Measurements from ENCODE around the gene INSM2.

Gene INSM2, protein sequence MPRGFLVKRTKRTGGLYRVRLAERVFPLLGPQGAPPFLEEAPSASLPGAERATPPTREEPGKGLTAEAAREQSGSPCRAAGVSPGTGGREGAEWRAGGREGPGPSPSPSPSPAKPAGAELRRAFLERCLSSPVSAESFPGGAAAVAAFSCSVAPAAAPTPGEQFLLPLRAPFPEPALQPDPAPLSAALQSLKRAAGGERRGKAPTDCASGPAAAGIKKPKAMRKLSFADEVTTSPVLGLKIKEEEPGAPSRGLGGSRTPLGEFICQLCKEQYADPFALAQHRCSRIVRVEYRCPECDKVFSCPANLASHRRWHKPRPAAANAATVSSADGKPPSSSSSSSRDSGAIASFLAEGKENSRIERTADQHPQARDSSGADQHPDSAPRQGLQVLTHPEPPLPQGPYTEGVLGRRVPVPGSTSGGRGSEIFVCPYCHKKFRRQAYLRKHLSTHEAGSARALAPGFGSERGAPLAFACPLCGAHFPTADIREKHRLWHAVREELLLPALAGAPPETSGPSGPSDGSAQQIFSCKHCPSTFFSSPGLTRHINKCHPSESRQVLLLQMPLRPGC

GRCh38 chr14:35533357-35534207 lies at the start of gene INSM2:
Gene INSM2, plus strand, starts transcription at chr14:35534164. Its CDS starts 89 bp downstream, at chr14:35534253.
- DNase-seq = peak; percentile 81 to 85

- DNase-seq = no peak
These were observed 41.4 kb upstream of the INSM2 start for GRCh38 chr14:35492569-35493014.

- no peak for DNase-seq
These were observed 38.7 kb upstream of the INSM2 start for GRCh38 chr14:35495278-35495677.

DNA sequence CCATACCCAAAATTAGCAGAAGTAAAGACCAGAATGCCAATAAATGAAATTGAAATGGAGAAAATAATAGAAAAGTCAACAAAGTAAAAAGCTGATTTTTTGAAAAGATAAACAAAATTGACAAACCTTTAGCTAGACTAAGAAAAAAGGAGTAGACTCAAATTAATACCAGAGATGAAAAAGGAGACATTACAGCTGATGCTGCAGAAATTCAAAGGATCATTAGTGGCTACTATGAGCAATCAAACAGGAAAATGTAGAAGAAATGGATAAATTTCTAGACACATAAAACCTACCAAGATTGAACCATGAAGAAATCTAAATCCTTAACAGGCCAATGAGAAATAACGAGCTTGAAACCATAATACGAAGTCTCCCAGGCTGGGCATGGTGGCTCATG lies 34.8 kb upstream of the INSM2 start:
- DNase-seq = no peak

GRCh38 chr14:35503646-35504045 lies 30.3 kb upstream of the INSM2 start:
- DNase-seq = no peak

GRCh38 chr14:35504260-35504659 lies 29.7 kb upstream of the INSM2 start:
- no peak for DNase-seq

GRCh38 chr14:35506461-35506860 lies 27.5 kb upstream of the INSM2 start:
- no peak for DNase-seq

DNA sequence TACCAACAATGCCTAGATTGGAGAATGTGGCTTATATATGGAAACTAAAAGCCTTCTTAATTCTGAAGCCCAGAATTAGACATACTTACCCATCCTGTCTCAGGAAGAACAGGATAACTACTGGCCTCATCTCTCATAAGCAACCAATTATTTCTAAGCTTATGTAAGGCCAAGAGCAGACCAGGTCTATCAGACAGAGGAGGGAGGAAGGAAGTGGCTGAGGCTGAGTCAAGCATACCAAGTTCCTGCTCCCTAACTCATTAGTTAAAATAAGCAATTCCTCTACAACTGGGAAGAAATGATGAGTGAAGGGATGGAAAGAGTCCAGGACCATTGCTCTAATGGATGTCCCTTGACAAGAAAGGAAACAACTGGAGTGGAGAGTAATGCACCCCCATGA lies 27.0 kb upstream of the INSM2 start:
- no peak for DNase-seq

DNA sequence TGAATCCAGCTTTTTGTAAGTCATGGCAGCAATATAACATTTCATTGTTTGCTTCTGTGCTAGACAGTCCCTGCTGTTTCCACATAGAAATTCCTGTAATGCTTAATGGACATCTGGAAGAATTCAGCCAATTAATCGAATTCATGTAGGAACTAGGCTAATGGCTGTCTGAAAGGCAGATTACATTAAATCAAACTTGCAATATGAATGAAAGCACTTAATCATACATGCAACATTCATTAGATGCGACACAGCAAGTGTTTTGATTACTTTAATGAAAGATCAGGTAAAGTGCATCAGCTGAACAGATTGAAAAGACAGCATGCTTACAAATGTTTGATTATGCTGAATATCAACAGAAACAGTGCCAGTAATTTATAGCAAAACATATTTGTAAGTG lies 24.1 kb upstream of the INSM2 start:
- DNase-seq = no peak

DNA sequence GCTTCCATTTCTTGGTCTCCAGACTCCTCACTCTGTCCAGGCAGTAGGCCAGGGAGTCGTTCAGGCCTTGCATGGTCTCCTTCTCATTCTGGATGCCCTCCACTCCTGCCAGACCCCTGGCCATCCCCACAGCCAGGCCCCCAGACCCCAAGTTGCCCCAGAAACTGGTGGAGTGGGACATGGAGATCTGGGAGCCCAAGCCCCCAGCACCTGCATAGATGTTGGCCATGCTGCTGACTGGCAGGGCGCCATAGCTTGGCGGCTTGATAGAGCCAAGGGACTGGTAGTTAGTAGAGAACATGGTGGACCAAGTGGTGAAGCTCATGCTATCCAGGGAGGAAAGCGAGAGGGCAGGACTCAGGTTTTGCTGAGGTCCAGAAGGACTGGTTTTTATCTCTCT lies 21.2 kb upstream of the INSM2 start:
- no peak for DNase-seq

GRCh38 chr14:35515916-35516315 lies 18.0 kb upstream of the INSM2 start:
- DNase-seq = no peak

DNA sequence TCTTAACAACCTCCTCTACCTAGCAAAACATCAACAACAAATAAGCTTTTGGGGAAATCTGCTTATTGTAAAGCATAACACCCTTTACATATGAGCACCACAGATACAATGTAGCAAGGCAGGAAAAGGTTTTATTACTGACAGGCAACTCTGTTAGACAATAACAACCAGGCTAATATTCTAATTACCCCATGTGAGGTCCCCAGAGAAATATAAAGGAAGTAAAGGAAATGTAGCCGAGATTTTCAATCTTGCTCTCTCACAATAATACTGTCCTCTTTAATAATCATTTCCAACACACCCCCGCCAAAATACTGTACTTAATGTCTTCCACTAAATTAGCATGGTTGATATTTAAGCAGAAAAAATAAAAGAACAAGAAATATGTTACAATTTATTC lies 14.0 kb upstream of the INSM2 start:
- DNase-seq = no peak

- DNase-seq = no peak
These were observed 8.3 kb upstream of the INSM2 start for GRCh38 chr14:35525695-35526094.

DNA sequence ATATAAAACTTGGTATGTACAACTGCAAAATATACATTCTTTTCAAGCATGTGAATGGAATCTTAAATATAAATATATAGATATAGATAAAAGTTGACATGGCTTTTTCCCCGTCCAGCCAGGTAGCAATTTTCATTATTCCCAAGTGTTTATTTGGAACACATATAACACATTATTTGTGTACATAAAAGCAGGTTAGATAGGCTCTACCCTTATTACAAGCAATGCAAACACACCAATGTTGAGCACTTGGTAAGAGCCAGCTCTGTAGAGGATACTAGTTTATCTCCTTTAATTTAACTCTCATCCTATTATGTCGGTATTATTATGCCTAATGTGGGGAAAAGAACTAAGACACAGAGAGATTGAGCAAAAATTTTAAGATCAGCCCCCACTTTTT lies 7.0 kb upstream of the INSM2 start:
- no peak for DNase-seq

- DNase-seq = no peak
These were observed 1.8 kb upstream of the INSM2 start for GRCh38 chr14:35531960-35532747.

- DNase-seq = no peak
These were observed 1.1 kb upstream of the INSM2 start for GRCh38 chr14:35532783-35533356.

DNA sequence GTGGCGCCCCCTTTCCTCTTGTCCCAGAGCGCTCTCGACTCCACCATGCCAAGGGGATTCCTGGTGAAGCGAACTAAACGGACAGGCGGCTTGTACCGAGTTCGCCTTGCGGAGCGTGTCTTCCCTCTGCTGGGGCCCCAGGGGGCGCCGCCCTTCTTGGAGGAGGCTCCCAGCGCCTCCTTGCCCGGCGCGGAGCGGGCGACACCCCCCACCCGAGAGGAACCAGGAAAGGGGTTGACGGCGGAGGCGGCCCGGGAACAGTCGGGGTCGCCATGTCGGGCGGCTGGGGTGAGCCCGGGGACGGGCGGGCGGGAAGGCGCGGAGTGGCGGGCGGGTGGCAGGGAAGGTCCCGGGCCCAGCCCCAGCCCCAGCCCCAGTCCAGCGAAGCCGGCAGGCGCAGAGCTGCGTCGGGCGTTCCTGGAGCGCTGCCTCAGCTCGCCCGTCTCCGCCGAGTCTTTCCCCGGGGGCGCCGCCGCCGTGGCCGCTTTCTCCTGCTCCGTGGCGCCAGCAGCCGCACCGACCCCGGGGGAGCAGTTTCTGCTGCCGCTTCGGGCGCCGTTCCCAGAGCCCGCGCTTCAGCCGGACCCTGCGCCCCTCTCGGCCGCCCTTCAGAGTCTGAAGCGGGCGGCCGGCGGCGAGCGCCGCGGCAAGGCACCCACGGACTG lies 376 bp downstream of the INSM2 start:
- DNase-seq = peak; percentile 34 to 46

DNA sequence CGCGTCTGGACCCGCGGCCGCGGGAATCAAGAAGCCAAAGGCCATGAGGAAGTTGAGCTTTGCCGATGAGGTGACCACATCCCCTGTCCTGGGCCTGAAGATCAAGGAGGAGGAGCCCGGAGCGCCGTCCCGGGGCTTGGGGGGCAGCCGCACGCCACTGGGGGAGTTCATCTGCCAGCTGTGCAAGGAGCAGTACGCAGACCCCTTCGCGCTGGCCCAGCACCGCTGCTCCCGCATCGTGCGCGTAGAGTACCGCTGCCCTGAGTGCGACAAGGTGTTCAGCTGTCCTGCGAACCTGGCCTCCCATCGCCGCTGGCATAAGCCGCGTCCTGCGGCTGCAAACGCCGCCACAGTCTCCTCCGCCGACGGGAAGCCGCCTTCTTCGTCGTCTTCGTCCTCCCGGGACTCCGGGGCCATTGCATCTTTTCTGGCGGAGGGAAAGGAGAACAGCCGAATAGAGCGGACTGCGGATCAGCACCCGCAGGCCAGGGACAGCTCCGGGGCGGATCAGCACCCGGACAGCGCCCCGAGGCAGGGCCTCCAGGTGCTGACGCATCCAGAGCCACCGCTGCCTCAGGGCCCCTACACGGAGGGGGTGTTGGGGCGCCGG lies 1.0 kb downstream of the INSM2 start:
- DNase-seq = peak; percentile 80 to 84

GRCh38 chr14:35535483-35536112 lies 1.6 kb downstream of the INSM2 start:
- DNase-seq = no peak

- no peak for DNase-seq
These were observed 6.0 kb downstream of the INSM2 start for GRCh38 chr14:35539969-35540368.

- DNase-seq = no peak
These were observed 9.0 kb downstream of the INSM2 start for GRCh38 chr14:35543006-35543405.

All from activated T-cell treated with anti-CD3 and anti-CD28 coated beads, Interleukin-2, amount 50 U/mL, for 48 hours (primary cell).